Measurements from ENCODE around the gene ZNF711.
A peak's percentile ranks its signal among the peaks of the same experiment; 100 is the strongest.
"Not testable (repeated sequence)": the region's sequence is repeated elsewhere in the genome, so short reads cannot be mapped to it uniquely, and the experiment has no call there.

Gene ZNF711

GRCh38 chrX:85243761-85244449, at the start of gene ZNF711, which contains the start of gene SATL1:
Gene ZNF711 (plus strand): TSS chrX:85243991. CDS start chrX:85247573, 3,582 bp downstream.
Gene SATL1 (minus strand): TSS chrX:85243779. CDS start chrX:85108968, 134,811 bp downstream.
- Histone ChIP-seq H3K27ac (ENCODE audit: low read length) (peak within 1 kb of the TSS; percentile 61), H3K36me3 (ENCODE audit: insufficient read depth, low read depth, low read length) (peaks cover 14% of the 10 kb centered on the region; the same call in 1 of the 2 replicates), H3K9ac (ENCODE audit: low read depth, low read length) (peak within 1 kb of the TSS; percentile 97), H3K27me3 (ENCODE audit: insufficient read depth, low read length) (no peaks in the 10 kb centered on the region), H3K4me3 (ENCODE audit: low read length) (peak within 1 kb of the TSS; percentile 97), H3K9me3 (ENCODE audit: insufficient read depth, low read depth, low read length) (no peaks in the 10 kb centered on the region), H3K4me1 (ENCODE audit: insufficient read depth, low read length) (no peaks in the 10 kb centered on the region)

DNA sequence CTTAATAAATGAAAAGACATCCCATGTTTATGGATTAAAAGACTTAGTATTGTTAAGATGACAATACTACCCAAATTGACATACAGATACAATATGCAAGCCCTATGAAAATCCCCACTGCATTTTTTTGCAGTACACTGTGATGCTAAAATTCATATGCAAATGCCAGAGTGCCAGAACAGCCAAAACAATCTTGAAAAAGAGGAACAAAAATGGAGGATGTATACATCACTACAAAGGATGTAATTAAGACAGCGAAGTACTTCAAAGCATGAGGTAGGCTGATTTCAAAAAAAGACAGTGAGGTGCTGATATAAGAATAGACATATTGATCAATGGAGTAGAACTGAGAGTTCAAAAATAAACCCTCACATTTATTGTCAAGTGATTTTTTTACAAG, 47.5 kb upstream of the ZNF711 start:
- H3K9me3 ChIP-seq (ENCODE audit: insufficient read depth, low read depth, low read length) = no peaks in the 10 kb centered on the region
- H3K4me3 ChIP-seq (ENCODE audit: low read length) = no peak overlapping the region
- H3K36me3 ChIP-seq (ENCODE audit: insufficient read depth, low read depth, low read length) = no peaks in the 10 kb centered on the region
- no peak overlapping the region for H3K27ac ChIP-seq (ENCODE audit: low read length)
- no peak overlapping the region for H3K9ac ChIP-seq (ENCODE audit: low read depth, low read length)
- H3K27me3 ChIP-seq (ENCODE audit: insufficient read depth, low read length) = no peaks in the 10 kb centered on the region
- no peaks in the 10 kb centered on the region for H3K4me1 ChIP-seq (ENCODE audit: insufficient read depth, low read length)

- H3K27me3 ChIP-seq (ENCODE audit: insufficient read depth, low read length) = no peaks in the 10 kb centered on the region
- H3K27ac ChIP-seq (ENCODE audit: low read length) = no peak overlapping the region
These were observed 40.3 kb upstream of the ZNF711 start for GRCh38 chrX:85203461-85203970.

DNA sequence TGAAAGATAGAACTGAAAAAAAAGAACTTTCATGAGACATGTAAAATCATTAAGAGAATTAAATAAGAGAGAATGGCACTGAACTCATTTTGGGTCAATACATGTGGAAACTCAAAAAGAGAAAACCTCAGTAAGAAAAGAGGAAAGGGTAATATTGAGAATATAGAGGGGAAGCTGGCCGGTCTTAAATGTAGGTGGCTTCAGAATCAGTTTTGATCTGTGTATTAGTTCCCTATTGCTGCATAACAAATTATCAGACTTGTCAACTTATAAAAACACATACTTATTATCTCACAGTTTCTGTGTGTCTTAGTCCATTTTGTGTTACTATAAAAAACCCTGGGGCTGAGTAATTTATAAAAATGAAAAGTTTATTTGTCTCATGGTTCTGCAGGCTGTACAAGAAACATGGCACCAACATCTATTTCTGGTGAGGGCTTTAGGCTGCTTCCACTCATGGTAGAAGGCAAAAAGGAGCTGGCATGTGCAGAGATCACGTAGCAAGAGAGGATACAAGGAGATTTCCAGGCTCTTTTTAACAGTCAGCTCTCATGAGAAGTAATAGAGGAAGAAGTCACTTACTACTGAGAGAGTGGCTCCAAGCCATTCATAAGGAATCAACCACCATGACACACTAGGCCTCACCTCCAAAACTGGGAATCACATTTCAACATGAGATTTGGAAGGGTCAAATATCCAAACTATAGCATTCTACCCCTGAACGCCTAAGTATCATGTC, 29.8 kb upstream of the ZNF711 start:
- Histone ChIP-seq H3K36me3 (ENCODE audit: insufficient read depth, low read depth, low read length) (no peaks in the 10 kb centered on the region), H3K9ac (ENCODE audit: low read depth, low read length) (no peak overlapping the region), H3K4me3 (ENCODE audit: low read length) (no peak overlapping the region), H3K4me1 (ENCODE audit: insufficient read depth, low read length) (no peaks in the 10 kb centered on the region), H3K27ac (ENCODE audit: low read length) (no peak overlapping the region), H3K9me3 (ENCODE audit: insufficient read depth, low read depth, low read length) (no peaks in the 10 kb centered on the region), H3K27me3 (ENCODE audit: insufficient read depth, low read length) (no peaks in the 10 kb centered on the region)

More at GRCh38 chrX:85203461-85203970, 40.3 kb upstream of the ZNF711 start:
- no peaks in the 10 kb centered on the region for H3K36me3 ChIP-seq (ENCODE audit: insufficient read depth, low read depth, low read length)
- no peak overlapping the region for H3K4me3 ChIP-seq (ENCODE audit: low read length)
- no peaks in the 10 kb centered on the region for H3K4me1 ChIP-seq (ENCODE audit: insufficient read depth, low read length)
- no peaks in the 10 kb centered on the region for H3K9me3 ChIP-seq (ENCODE audit: insufficient read depth, low read depth, low read length)
- no peak overlapping the region for H3K9ac ChIP-seq (ENCODE audit: low read depth, low read length)

DNA sequence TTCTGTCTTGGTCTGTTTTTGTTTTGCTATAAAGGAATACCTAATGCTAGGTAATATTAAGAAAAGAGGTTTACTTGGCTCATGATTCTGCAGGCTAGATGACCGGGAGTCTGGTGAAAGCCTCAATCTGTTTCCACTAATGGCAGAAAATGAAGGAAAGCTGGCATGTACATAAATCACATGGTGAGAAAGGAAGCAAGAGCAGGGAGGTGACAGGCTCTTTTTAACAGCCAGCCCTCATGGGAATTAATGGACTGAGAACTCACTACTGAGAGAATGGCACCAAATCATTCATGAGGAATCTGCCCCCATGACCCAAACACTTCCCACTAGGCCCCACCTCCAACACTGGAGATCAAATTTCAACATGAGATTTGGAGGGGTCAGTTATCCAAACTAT, 27.8 kb upstream of the ZNF711 start:
- Histone ChIP-seq H3K27me3 (ENCODE audit: insufficient read depth, low read length) (no peaks in the 10 kb centered on the region), H3K4me3 (ENCODE audit: low read length) (no peak overlapping the region), H3K36me3 (ENCODE audit: insufficient read depth, low read depth, low read length) (no peaks in the 10 kb centered on the region), H3K4me1 (ENCODE audit: insufficient read depth, low read length) (no peaks in the 10 kb centered on the region), H3K9ac (ENCODE audit: low read depth, low read length) (no peak overlapping the region), H3K9me3 (ENCODE audit: insufficient read depth, low read depth, low read length) (no peaks in the 10 kb centered on the region), H3K27ac (ENCODE audit: low read length) (no peak overlapping the region)

DNA sequence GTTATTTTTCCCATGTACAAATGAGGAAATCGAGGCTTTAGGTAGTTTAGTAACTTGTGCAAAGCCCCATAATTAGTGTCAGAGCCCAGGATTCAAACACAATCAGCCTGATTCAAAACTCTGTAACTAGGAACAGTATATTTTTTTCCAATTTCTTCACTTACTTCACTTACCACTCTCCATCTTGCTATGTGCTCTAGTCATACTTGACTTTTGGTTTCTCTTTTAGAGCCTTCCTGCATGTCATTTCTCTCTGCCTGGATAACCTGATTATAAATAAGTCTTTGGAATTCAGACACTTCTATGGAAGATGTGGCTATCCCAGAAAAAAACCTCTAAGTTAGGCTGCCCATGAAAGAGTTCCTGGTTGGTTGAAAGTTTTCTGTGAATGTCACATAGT, 22.4 kb upstream of the ZNF711 start:
- Histone ChIP-seq H3K27me3 (ENCODE audit: insufficient read depth, low read length) (no peaks in the 10 kb centered on the region), H3K4me3 (ENCODE audit: low read length) (no peak overlapping the region), H3K4me1 (ENCODE audit: insufficient read depth, low read length) (no peaks in the 10 kb centered on the region), H3K27ac (ENCODE audit: low read length) (no peak overlapping the region), H3K9ac (ENCODE audit: low read depth, low read length) (no peak overlapping the region), H3K36me3 (ENCODE audit: insufficient read depth, low read depth, low read length) (no peaks in the 10 kb centered on the region), H3K9me3 (ENCODE audit: insufficient read depth, low read depth, low read length) (no peaks in the 10 kb centered on the region)

- H3K9me3 ChIP-seq (ENCODE audit: insufficient read depth, low read depth, low read length) = no peaks in the 10 kb centered on the region
- no peak overlapping the region for H3K4me3 ChIP-seq (ENCODE audit: low read length)
- no peaks in the 10 kb centered on the region for H3K36me3 ChIP-seq (ENCODE audit: insufficient read depth, low read depth, low read length)
- no peaks in the 10 kb centered on the region for H3K27me3 ChIP-seq (ENCODE audit: insufficient read depth, low read length)
- H3K4me1 ChIP-seq (ENCODE audit: insufficient read depth, low read length) = no peaks in the 10 kb centered on the region
- H3K9ac ChIP-seq (ENCODE audit: low read depth, low read length) = no peak overlapping the region
- H3K27ac ChIP-seq (ENCODE audit: low read length) = no peak overlapping the region
These were observed 20.4 kb upstream of the ZNF711 start for GRCh38 chrX:85223359-85223758.

- peak overlapping the region; percentile 83 for H3K9ac ChIP-seq (ENCODE audit: low read depth, low read length)
- H3K27me3 ChIP-seq (ENCODE audit: insufficient read depth, low read length) = no peaks in the 10 kb centered on the region
- H3K27ac ChIP-seq (ENCODE audit: low read length) = no peak overlapping the region
- H3K36me3 ChIP-seq (ENCODE audit: insufficient read depth, low read depth, low read length) = peaks cover 8% of the 10 kb centered on the region; the same call in 1 of the 2 replicates
- H3K9me3 ChIP-seq (ENCODE audit: insufficient read depth, low read depth, low read length) = no peaks in the 10 kb centered on the region
- no peaks in the 10 kb centered on the region for H3K4me1 ChIP-seq (ENCODE audit: insufficient read depth, low read length)
- peak overlapping the region; percentile 97 for H3K4me3 ChIP-seq (ENCODE audit: low read length)
These were observed 636 bp upstream of the ZNF711 start for GRCh38 chrX:85243155-85243554.

DNA sequence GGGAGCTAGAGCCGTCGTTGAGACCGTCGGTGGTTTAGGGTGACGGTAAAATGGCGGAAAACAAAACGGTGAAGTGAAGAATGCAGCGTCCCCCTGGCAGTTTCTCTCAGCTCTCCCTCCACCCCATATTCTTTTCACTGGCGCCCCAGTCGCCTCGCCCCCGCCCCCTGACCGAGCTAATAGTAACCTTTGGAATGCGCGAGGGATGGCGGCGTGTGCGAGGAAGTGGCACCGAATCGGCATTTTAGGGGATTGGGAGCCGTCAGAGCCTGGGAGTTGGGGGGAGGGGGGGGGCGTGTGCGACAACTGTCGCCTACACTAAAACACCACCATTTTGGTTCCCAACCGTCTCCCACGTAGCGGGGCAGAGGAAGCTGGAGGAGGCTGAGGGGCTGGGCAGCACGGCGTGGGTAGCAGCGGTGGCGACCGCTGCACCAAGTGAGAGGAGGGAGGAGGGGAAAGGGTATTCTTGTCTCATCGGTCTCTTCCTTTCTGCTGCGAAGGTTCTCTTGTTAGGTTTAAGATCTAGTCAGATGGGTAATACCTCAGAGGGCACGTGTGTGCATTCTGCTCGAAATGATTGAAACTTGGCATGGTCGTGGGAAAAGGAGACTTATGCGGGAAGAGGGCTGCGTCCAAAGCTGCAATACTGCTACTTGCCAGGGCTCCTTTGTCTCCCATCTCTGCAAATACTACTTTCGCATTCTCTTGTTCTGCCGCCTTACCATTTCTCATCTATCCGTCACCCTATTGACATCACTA, 840 bp downstream of the ZNF711 start:
- H3K36me3 ChIP-seq (ENCODE audit: insufficient read depth, low read depth, low read length) = peaks cover 16% of the 10 kb centered on the region; the same call in 1 of the 2 replicates
- H3K27ac ChIP-seq (ENCODE audit: low read length) = peak overlapping the region; percentile 61
- no peaks in the 10 kb centered on the region for H3K4me1 ChIP-seq (ENCODE audit: insufficient read depth, low read length)
- H3K4me3 ChIP-seq (ENCODE audit: low read length) = peak overlapping the region; percentile 97
- peak overlapping the region; percentile 97 for H3K9ac ChIP-seq (ENCODE audit: low read depth, low read length)
- no peaks in the 10 kb centered on the region for H3K27me3 ChIP-seq (ENCODE audit: insufficient read depth, low read length)
- H3K9me3 ChIP-seq (ENCODE audit: insufficient read depth, low read depth, low read length) = no peaks in the 10 kb centered on the region

DNA sequence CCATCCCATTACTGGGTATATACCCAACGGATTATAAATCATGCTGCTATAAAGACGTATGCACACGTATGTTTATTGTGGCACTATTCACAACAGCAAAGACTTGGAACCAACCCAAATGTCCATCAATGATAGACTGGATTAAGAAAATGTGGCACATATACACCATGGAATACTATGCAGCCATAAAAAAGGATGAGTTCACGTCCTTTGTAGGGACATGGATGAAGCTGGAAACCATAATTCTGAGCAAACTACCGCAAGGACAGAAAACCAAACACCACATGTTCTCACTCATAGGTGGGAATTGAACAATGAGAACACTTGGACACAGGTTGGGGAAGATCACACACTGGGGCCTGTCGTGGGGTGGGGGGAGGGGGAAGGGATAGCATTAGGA, 41.5 kb downstream of the ZNF711 start:
- H3K27ac ChIP-seq (ENCODE audit: low read length); H3K36me3 ChIP-seq (ENCODE audit: insufficient read depth, low read depth, low read length); H3K9me3 ChIP-seq (ENCODE audit: insufficient read depth, low read depth, low read length); H3K4me3 ChIP-seq (ENCODE audit: low read length); H3K27me3 ChIP-seq (ENCODE audit: insufficient read depth, low read length); H3K9ac ChIP-seq (ENCODE audit: low read depth, low read length); H3K4me1 ChIP-seq (ENCODE audit: insufficient read depth, low read length): not testable (repeated sequence)

- Histone ChIP-seq H3K4me1 (ENCODE audit: insufficient read depth, low read length) (no peaks in the 10 kb centered on the region), H3K27me3 (ENCODE audit: insufficient read depth, low read length) (no peaks in the 10 kb centered on the region), H3K36me3 (ENCODE audit: insufficient read depth, low read depth, low read length) (no peaks in the 10 kb centered on the region), H3K27ac (ENCODE audit: low read length) (no peak overlapping the region), H3K4me3 (ENCODE audit: low read length) (no peak overlapping the region), H3K9ac (ENCODE audit: low read depth, low read length) (no peak overlapping the region), H3K9me3 (ENCODE audit: insufficient read depth, low read depth, low read length) (no peaks in the 10 kb centered on the region)
These were observed 45.4 kb downstream of the ZNF711 start for GRCh38 chrX:85288992-85289723.
